SK-MEL-5 (cell line): Measurements from ENCODE around the gene PTPRM. TPM values are rescaled to one million over a fixed set of nuclear protein-coding genes. Genes with fewer than 3 reads are reported as not detected.

ENCODE experiments used
- DNase-seq: peaks from one replicate; pipeline ENCODE4 v3.0.0-alpha.2; 2016; ENCODE audit warnings: low read depth, low spot score
- in situ Hi-C: cut with HindIII; loops from 2 replicates; pipeline ENCODE4 v1.10.0; 2016; ENCODE audit warnings: low sequenced_read_pairs, high pct_unique_total_duplicates, low pct_unique_long_range_greater_than_20kb
- total RNA-seq: library from RNA; depleted of rRNA; stranded (reverse); fragments of >200 nt; shearing (Covaris generic); gene quantifications from 2 replicates; pipeline ENCODE4 v1.2.3, GENCODE V29; 2014

The PTPRM gene
- total RNA-seq, 1 experiment from 2014 or later = 43.7 TPM

- in situ Hi-C loops = no loop called here
These were observed 23.9 kb downstream of the PTPRM start for GRCh38 chr18:7590826-7591560.

GRCh38 chr18:7592305-7593071 is 25.4 kb downstream of the PTPRM start:
- in situ Hi-C loops = no loop called here
- peak; percentile 11 for DNase-seq

More at GRCh38 chr18:7590826-7591560, 23.9 kb downstream of the PTPRM start:
- DNase-seq = no peak

- DNase-seq = no peak
- in situ Hi-C loops = no loop called here
These were observed 26.2 kb downstream of the PTPRM start for GRCh38 chr18:7593218-7593819.

- in situ Hi-C loops = no loop called here
- peak; percentile 38 for DNase-seq
These were observed 29.0 kb downstream of the PTPRM start for GRCh38 chr18:7596147-7596546.

- in situ Hi-C loops = no loop called here
- DNase-seq = no peak
These were observed 30.4 kb downstream of the PTPRM start for GRCh38 chr18:7597500-7597899.

GRCh38 chr18:7598167-7599047 is 31.3 kb downstream of the PTPRM start:
- in situ Hi-C loops = no loop called here
- no peak for DNase-seq

GRCh38 chr18:7600036-7600435 is 32.9 kb downstream of the PTPRM start:
- no peak for DNase-seq
- in situ Hi-C loops = no loop called here

- DNase-seq = no peak
- in situ Hi-C loops = no loop called here
These were observed 33.6 kb downstream of the PTPRM start for GRCh38 chr18:7600528-7601245.

GRCh38 chr18:7601246-7601615 is 34.1 kb downstream of the PTPRM start:
- DNase-seq = no peak
- in situ Hi-C loops = no loop called here

GRCh38 chr18:7601936-7602335 is 34.8 kb downstream of the PTPRM start:
- in situ Hi-C loops = no loop called here
- no peak for DNase-seq

GRCh38 chr18:7603259-7604000 is 36.3 kb downstream of the PTPRM start:
- in situ Hi-C loops = no loop called here
- DNase-seq = peak; percentile 22

GRCh38 chr18:7604361-7604760 is 37.2 kb downstream of the PTPRM start:
- DNase-seq = no peak
- in situ Hi-C loops = no loop called here

- DNase-seq = no peak
- in situ Hi-C loops = no loop called here
These were observed 38.6 kb downstream of the PTPRM start for GRCh38 chr18:7605705-7606104.

GRCh38 chr18:7607540-7608173 is 40.5 kb downstream of the PTPRM start:
- in situ Hi-C loops = no loop called here
- no peak for DNase-seq

- in situ Hi-C loops = no loop called here
- no peak for DNase-seq
These were observed 41.0 kb downstream of the PTPRM start for GRCh38 chr18:7608174-7608550.

GRCh38 chr18:7608781-7609201 is 41.7 kb downstream of the PTPRM start:
- no peak for DNase-seq
- in situ Hi-C loops = no loop called here
